ENCODE results near the gene AARS1.
"Not testable (repeated sequence)": the region's sequence is repeated elsewhere in the genome, so short reads cannot be mapped to it uniquely, and the experiment has no call there.

GRCh38 chr16:70218586-70218985, 70.7 kb downstream of the AARS1 start:
- TF ChIP-seq YY1 (IDR thresholded peaks at IDR 0.05; ENCODE audit: insufficient read depth, insufficient read length); ZNF274 (IDR thresholded peaks at IDR 0.05; ENCODE audit: low read depth, low read length): not testable (repeated sequence)

Data from NT2/D1 (cell line).